Astrocyte of the spinal cord (primary cell): Measurements from ENCODE around the gene SMOC2.
"Not testable (repeated sequence)": the region's sequence is repeated elsewhere in the genome, so short reads cannot be mapped to it uniquely, and the experiment has no call there.

ENCODE experiments used
- DNase-seq: peaks from one replicate; pipeline ENCODE4 v3.0.0; 2011; ENCODE audit warnings: low read depth, low spot score
- H3K4me3 ChIP-seq: 2 replicates; pipeline ENCODE4 v1.5.1; 2011; ENCODE audit warnings: low read depth, mild to moderate bottlenecking, low read length, moderate library complexity
- CTCF ChIP-seq: IDR thresholded peaks from 2 replicates; pipeline ENCODE4 v1.5.1; 2012; ENCODE audit warnings: low read depth, mild to moderate bottlenecking, low read length, inconsistent platforms
- in situ Hi-C: cut with HindIII; loops from 2 replicates; pipeline ENCODE4 v1.10.0; 2017; ENCODE audit warnings: low sequenced_read_pairs

Gene SMOC2

DNA sequence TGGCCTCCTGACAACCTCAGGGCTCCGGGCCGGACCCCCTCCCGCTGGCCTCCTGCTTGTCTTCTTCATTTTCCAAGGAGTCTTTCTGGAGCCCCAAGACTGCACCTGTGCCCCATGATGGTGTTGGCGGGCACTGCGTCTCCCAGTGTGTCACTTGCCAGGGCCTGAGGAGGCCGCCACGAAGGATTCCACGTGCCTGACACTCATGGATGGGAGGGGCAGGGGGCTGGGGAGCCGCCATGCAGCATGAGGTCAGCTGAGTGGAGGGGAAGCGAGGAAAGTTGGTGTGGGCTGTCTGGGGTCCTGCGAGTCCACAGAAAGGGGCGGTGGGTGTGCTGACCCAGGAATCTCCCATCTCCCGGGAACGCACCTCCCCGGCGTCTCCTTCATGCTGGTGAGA, 165.7 kb downstream of the SMOC2 start:
- no peak for DNase-seq

GRCh38 chr6:168607272-168608112, 166.5 kb downstream of the SMOC2 start:
- DNase-seq: no peak
- TF ChIP-seq CTCF: no peak
- no peak overlapping the region for H3K4me3 ChIP-seq
- in situ Hi-C loops: no loop called here

More for the DNA sequence above, 165.7 kb downstream of the SMOC2 start:
- TF ChIP-seq CTCF: no peak
- in situ Hi-C loops: no loop called here
- H3K4me3 ChIP-seq: no peak overlapping the region

DNA sequence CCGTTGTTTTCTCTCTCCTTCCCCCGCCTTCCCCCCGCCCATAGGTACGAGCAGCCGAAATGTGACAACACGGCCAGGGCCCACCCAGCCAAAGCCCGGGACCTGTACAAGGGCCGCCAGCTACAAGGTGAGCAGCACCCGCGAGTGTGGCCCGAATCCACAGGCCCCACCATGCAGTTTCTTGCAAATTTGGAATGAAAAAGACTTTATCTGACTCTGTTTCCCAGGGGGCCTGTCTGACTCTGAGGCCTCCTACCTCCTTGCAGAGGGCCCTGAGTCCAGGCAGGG, 167.1 kb downstream of the SMOC2 start:
- no peak for DNase-seq
- H3K4me3 ChIP-seq: no peak overlapping the region
- no peak for TF ChIP-seq CTCF
- in situ Hi-C loops: no loop called here

DNA sequence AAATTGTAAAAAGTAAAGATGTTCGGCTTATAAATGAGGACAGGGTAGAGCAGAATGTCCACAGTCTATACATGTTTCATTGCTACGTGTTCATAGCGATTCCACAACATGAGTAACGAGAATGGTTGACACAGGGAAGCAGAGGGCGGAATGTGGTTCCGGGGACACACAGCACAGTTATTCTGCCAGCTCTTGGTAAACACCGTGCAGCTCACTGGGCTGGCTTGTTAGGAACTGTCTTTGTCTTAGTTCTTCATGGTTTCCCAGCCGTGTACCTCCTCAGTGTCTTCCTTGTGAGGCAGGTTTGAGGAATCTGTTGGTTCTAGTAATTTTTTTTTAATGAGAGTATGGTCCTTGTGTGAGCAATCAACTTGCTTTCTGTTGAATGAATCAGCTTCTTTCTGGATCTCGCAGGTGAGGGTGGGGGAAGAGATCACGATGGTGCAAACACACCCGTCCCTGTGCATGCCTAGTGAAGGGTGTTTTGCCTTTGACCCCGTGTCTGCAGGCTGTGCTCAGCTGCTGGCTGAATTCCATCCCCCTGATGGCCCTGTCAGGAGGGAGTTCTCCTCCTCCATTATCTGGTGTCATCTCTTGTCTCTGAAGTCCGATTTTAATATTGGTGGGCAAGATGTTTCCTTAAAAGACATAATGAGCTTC, 168.2 kb downstream of the SMOC2 start:
- no peak for DNase-seq
- in situ Hi-C loops: no loop called here
- TF ChIP-seq CTCF: no peak
- no peak overlapping the region for H3K4me3 ChIP-seq

DNA sequence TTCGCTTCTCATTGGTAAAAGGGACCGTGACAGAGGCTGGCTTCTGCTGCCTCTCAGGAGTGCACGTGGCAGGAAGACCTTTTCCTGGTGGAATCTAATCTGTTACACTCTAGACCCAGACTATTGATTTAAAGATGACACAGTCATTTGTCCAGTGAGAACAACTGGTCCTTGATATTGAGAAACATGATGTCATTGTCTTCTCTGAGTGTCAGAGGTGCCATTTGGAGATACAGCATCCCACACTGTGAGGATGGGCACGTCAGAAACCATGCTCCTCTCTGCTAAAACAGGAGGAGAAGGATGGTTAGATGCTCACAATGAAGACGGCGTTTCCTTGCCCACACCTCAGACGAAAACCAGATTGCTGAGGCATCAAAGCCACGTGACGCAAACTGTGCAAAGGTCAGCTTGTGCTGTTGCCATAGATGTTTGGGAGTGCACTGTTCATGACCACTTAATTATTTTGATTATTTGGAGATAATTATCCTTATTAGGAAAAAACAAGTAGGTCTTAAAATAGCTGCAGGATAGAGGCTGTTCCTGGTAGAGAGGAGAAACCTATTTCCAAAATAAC, 169.0 kb downstream of the SMOC2 start:
- TF ChIP-seq CTCF: no peak
- DNase-seq: no peak
- in situ Hi-C loops: no loop called here
- no peak overlapping the region for H3K4me3 ChIP-seq

DNA sequence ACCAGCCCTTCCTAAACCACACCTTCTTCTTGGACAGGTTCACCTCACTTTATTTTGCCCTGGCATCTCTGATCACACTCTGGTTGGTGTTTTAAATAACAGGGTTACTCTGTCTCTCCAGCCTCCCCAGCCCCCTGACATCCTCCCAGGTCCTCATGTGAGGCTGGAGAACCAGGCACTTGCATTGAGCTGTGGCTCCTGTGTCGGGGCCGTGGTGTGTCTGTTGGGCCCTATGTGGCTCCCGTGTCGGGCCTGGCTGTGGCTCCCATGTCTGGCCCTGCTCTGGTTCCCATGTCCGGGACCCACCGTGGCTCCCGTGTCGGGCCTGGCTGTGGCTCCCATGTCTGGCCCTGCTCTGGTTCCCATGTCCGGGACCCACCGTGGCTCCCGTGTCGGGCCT, 170.0 kb downstream of the SMOC2 start:
- in situ Hi-C loops, DNase-seq: not testable (repeated sequence)

DNA sequence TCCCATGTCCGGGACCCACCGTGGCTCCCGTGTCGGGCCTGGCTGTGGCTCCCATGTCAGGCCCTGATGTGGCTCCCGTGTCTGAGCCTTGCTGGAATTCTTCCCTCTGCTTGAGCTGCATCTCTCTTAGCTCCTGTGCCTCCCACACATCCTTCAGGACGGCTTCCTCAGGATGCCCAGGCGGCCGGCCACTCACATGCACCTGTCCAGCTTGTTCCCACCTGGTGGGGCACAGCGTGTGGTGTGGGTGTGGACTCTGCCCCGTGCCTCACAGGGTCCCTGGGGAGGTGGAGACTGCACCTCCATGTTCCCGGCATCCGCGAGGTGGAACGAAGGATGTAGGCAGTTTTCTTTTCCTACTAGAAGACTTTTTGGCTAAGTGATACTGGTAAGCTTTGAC, 170.7 kb downstream of the SMOC2 start:
- H3K4me3 ChIP-seq: no peak overlapping the region
- in situ Hi-C loops: no loop called here
- no peak for TF ChIP-seq CTCF
- no peak for DNase-seq

More for the DNA sequence above, 170.0 kb downstream of the SMOC2 start:
- not testable (repeated sequence) for H3K4me3 ChIP-seq
